A549 (cell line): ENCODE data around the gene ATP6V1A. TPM values are rescaled to one million over a fixed set of nuclear protein-coding genes. Genes with fewer than 3 reads are reported as not detected.

Source experiments
- ATAC-seq, 2 experiments: fragments of 200-7000 bp in 1 of 2; fragments of >200 bp in 1 of 2; cut with Nextera tagmentation in 1 of 2; cut with Tn5 transposase in 1 of 2; 3 replicates each; pipeline versions ENCODE4 v1.8.0 to v1.9.1; 2018 to 2020; ENCODE audit warnings: mild to moderate bottlenecking in 1 of 2, moderate library complexity in 1 of 2
- CTCF ChIA-PET: fragments of 300-600 bp; sonication (Branson Sonifier 250); formaldehyde crosslinking; extraction: SDS; loops from one replicate; lab custom pipeline; 2021; ENCODE audit warnings: antibody characterized with exemption, inconsistent platforms; lab: Yijun Ruan, JAX
- POLR2A ChIA-PET: fragments of 350-600 bp; formaldehyde crosslinking; extraction: SDS; loops from one replicate; lab custom pipeline; 2021; ENCODE audit warnings: antibody characterized with exemption, inconsistent platforms; lab: Yijun Ruan, JAX
- DNase-seq, 2 experiments: peaks; one replicate each; pipeline versions ENCODE4 v3.0.0 to v3.0.0-alpha.2; 2011 to 2016; ENCODE audit warnings: low read depth in 1 of 2, low spot score in 1 of 2
- FAIRE-seq: peaks from 2 replicates; lab custom pipeline; 2011; peaks lifted over from hg19 to GRCh38; lab: Jason Lieb, UNC
- H3K27ac ChIP-seq, 2 experiments: fragments of >200 bp; sonication (Bioruptor Twin); formaldehyde crosslinking; 3 replicates each; pipeline ENCODE4 v1.5.1; 2016 to 2017
- H3K4me1 ChIP-seq: fragments of >200 bp; sonication (Bioruptor Twin); formaldehyde crosslinking; 3 replicates; pipeline ENCODE4 v1.6.1; 2016
- H3K4me2 ChIP-seq: fragments of >200 bp; sonication (Bioruptor Twin); formaldehyde crosslinking; 3 replicates; pipeline ENCODE4 v1.6.1; 2016
- H3K4me3 ChIP-seq: fragments of >200 bp; sonication (Bioruptor Twin); formaldehyde crosslinking; 3 replicates; pipeline ENCODE4 v1.5.1; 2016
- H3K9me3 ChIP-seq: fragments of >200 bp; sonication (Bioruptor Twin); formaldehyde crosslinking; 3 replicates; pipeline ENCODE4 v1.6.1; 2016
- CBX8 ChIP-seq: fragments of 200-600 bp; sonication (generic); IDR thresholded peaks from 2 replicates; pipeline ENCODE4 v1.6.1; 2016
- CEBPB ChIP-seq, 2 experiments: fragments of >200 bp in 1 of 2; sonication (Bioruptor Twin) in 1 of 2; formaldehyde crosslinking in 1 of 2; IDR thresholded peaks; 2 replicates each; pipeline ENCODE4 v1.6.1; 2012 to 2016
- CHD2 ChIP-seq: fragments of 150-350 bp; IDR thresholded peaks from 2 replicates; pipeline ENCODE4 v1.6.1; 2014; ENCODE audit warnings: low read length; ENCODE audit not compliant: partially characterized antibody
- CHD4 ChIP-seq: fragments of 200-600 bp; sonication (generic); IDR thresholded peaks from 2 replicates; pipeline ENCODE4 v1.6.1; 2016; ENCODE audit warnings: antibody characterized with exemption, mild to moderate bottlenecking, borderline replicate concordance
- CTCF ChIP-seq: fragments of >200 bp; sonication (Bioruptor Twin); formaldehyde crosslinking; IDR thresholded peaks from 3 replicates; pipeline ENCODE4 v1.5.1; 2016
- EHMT2 ChIP-seq: fragments of 200-600 bp; sonication (generic); IDR thresholded peaks from 2 replicates; pipeline ENCODE4 v1.6.1; 2016; ENCODE audit warnings: antibody characterized with exemption, low read depth, mild to moderate bottlenecking, moderate library complexity
- ELK1 ChIP-seq: fragments of 150-350 bp; IDR thresholded peaks from 2 replicates; pipeline ENCODE4 v1.6.1; 2014; ENCODE audit warnings: low read depth, mild to moderate bottlenecking, low read length
- EP300 ChIP-seq, 2 experiments: fragments of >200 bp; sonication (Bioruptor Twin); formaldehyde crosslinking; IDR thresholded peaks; 2 replicates in 1 of 2; 3 replicates in 1 of 2; pipeline ENCODE4 v1.6.1; 2016 to 2017
- ESRRA ChIP-seq: fragments of 150-350 bp; IDR thresholded peaks from 2 replicates; pipeline ENCODE4 v1.6.1; 2014; ENCODE audit warnings: mild to moderate bottlenecking, low read length, borderline replicate concordance
- FOSB ChIP-seq: fragments of 250-450 bp; sonication (Bioruptor Pico); IDR thresholded peaks from 2 replicates; pipeline ENCODE4 v1.5.0; 2020; ENCODE audit warnings: mild to moderate bottlenecking, moderate library complexity
- GATA3 ChIP-seq: IDR thresholded peaks from 2 replicates; pipeline ENCODE4 v1.6.1; 2012; ENCODE audit warnings: borderline replicate concordance
- HOXB5 ChIP-seq: fragments of 250-450 bp; sonication (Bioruptor Pico); IDR thresholded peaks from 2 replicates; pipeline ENCODE4 v1.5.0; 2020; ENCODE audit warnings: mild to moderate bottlenecking, moderate library complexity
- JUN ChIP-seq, 2 experiments: fragments of >200 bp; sonication (Bioruptor Twin); formaldehyde crosslinking; IDR thresholded peaks; 2 replicates in 1 of 2; 3 replicates in 1 of 2; pipeline ENCODE4 v1.6.1; 2016 to 2017
- KDM1A ChIP-seq: fragments of 200-600 bp; sonication (generic); IDR thresholded peaks from 2 replicates; pipeline ENCODE4 v1.6.1; 2016; ENCODE audit warnings: low read depth, mild to moderate bottlenecking
- KDM5A ChIP-seq: fragments of 200-600 bp; sonication (generic); IDR thresholded peaks from 2 replicates; pipeline ENCODE4 v1.6.1; 2016; ENCODE audit warnings: antibody characterized with exemption, mild to moderate bottlenecking
- MAFK ChIP-seq: fragments of 450-650 bp; IDR thresholded peaks from 2 replicates; pipeline ENCODE4 v1.6.1; 2014; ENCODE audit not compliant: partially characterized antibody
- MAX ChIP-seq: IDR thresholded peaks from 2 replicates; pipeline ENCODE4 v1.6.1; 2012
- MYC ChIP-seq: IDR thresholded peaks from 2 replicates; pipeline ENCODE4 v1.6.1; 2012; ENCODE audit warnings: mild to moderate bottlenecking, inconsistent platforms, low read length, improper control_type of control experiment, borderline replicate concordance
- NFE2L2 ChIP-seq: fragments of 150-350 bp; conservative IDR thresholded peaks from 2 replicates; pipeline ENCODE4 v1.6.1; 2014; ENCODE audit warnings: low read length
- NPAS2 ChIP-seq: fragments of 250-450 bp; sonication (Bioruptor Pico); IDR thresholded peaks from 2 replicates; pipeline ENCODE4 v1.8.0; 2022; ENCODE audit warnings: mild to moderate bottlenecking, moderate library complexity, borderline replicate concordance
- PHF8 ChIP-seq: fragments of 200-600 bp; sonication (generic); IDR thresholded peaks from 2 replicates; pipeline ENCODE4 v1.6.1; 2016; ENCODE audit warnings: low read depth, mild to moderate bottlenecking, antibody characterized with exemption, moderate library complexity, borderline replicate concordance
- POLR2A ChIP-seq: IDR thresholded peaks from 2 replicates; pipeline ENCODE4 v1.6.1; 2012; ENCODE audit warnings: mild to moderate bottlenecking, low read length
- RAD21 ChIP-seq, 2 experiments: fragments of >200 bp in 1 of 2; sonication (Bioruptor Twin) in 1 of 2; formaldehyde crosslinking in 1 of 2; IDR thresholded peaks in 1 of 2; conservative IDR thresholded peaks in 1 of 2; 2 replicates in 1 of 2; 3 replicates in 1 of 2; pipeline ENCODE4 v1.6.1; 2012 to 2018; ENCODE audit warnings: inconsistent platforms in 1 of 2
- SMC3 ChIP-seq: fragments of >200 bp; sonication (Bioruptor Twin); formaldehyde crosslinking; IDR thresholded peaks from 3 replicates; pipeline ENCODE4 v1.6.1; 2018; ENCODE audit warnings: inconsistent platforms
- TFCP2L1 ChIP-seq: fragments of 250-450 bp; sonication (Bioruptor Pico); IDR thresholded peaks from 2 replicates; pipeline ENCODE4 v1.5.0; 2021; ENCODE audit warnings: mild to moderate bottlenecking
- TP53 ChIP-seq: fragments of 250-450 bp; sonication (Bioruptor Pico); IDR thresholded peaks from 2 replicates; pipeline ENCODE4 v1.5.0; 2021; ENCODE audit warnings: mild to moderate bottlenecking, moderate library complexity
- ZC3H11A ChIP-seq: fragments of 450-650 bp; IDR thresholded peaks from 2 replicates; pipeline ENCODE4 v1.6.1; 2014; ENCODE audit warnings: antibody characterized with exemption, mild to moderate bottlenecking
- ZFP36 ChIP-seq: fragments of 450-650 bp; IDR thresholded peaks from 2 replicates; pipeline ENCODE4 v1.6.1; 2014; ENCODE audit warnings: borderline replicate concordance; ENCODE audit not compliant: partially characterized antibody
- ZNF302 ChIP-seq: fragments of 250-450 bp; sonication (Bioruptor Pico); IDR thresholded peaks from 2 replicates; pipeline ENCODE4 v1.9.0; 2021; ENCODE audit warnings: inconsistent platforms, mild to moderate bottlenecking, moderate library complexity
- ZSCAN20 ChIP-seq: fragments of 250-450 bp; sonication (Bioruptor Pico); IDR thresholded peaks from 2 replicates; pipeline ENCODE4 v1.8.0; 2022; ENCODE audit warnings: mild to moderate bottlenecking, moderate library complexity
- WGBS: methylation state at CpG from one replicate; pipeline ENCODE4 v1.1.6; 2017; ENCODE audit errors: missing lambda C conversion rate; 5-methylcytosine and 5-hydroxymethylcytosine counted together
- polyA plus RNA-seq, 4 experiments: library from polyadenylated mRNA; depleted of rRNA in 3 of 4; stranded (reverse); fragments of >200 nt; fragmentation: RNase III in 1 of 4; extraction: RNeasy Plus Mini Kit Qiagen cat#74134 plus additional on column Dnase treatment in 1 of 4; gene quantifications; 2 replicates in 3 of 4; 3 replicates in 1 of 4; pipeline ENCODE4 v1.2.3, GENCODE V29; 2011 to 2017

Gene ATP6V1A
- polyA plus RNA-seq, 2 of the 4 experiments (the other 2 are of a cell fraction), result 23.4 to 39.8 TPM

- 0 out of 3 replicates have a peak, but pooled peaks cover 2% of the 10 kb centered on the region for H3K9me3 ChIP-seq
- ATAC-seq, result no peak
- H3K4me2 ChIP-seq, result 0 out of 3 replicates have a peak overlapping the region, but pooled peaks have one; percentile 1
- 0% methylated on average over 1 of the region's 1 CpG for WGBS
- DNase-seq, result no peak
- FAIRE-seq, result no peak
- TF ChIP-seq PHF8, result no peak
- no peak for TF ChIP-seq ZNF302
- TF ChIP-seq KDM5A, result no peak
- TF ChIP-seq MAFK, result no peak
- no peak for TF ChIP-seq SMC3
- TF ChIP-seq ESRRA, result no peak
- no peak for TF ChIP-seq TP53 (CRISPR knock-in tag)
- TF ChIP-seq CHD2, result no peak
- no peak for TF ChIP-seq NPAS2 (CRISPR knock-in tag)
- no peak for TF ChIP-seq HOXB5 (CRISPR knock-in tag)
- TF ChIP-seq GATA3, result no peak
- no peak for TF ChIP-seq ELK1
- TF ChIP-seq NFE2L2, result no peak
- TF ChIP-seq, all 56 proteins: peak for 0
- H3K27ac ChIP-seq, result no peak overlapping the region
- H3K4me1 ChIP-seq, result 0 out of 3 replicates have a peak, but pooled peaks cover 3% of the 10 kb centered on the region
- POLR2A ChIA-PET, result no interaction called here
- CTCF ChIA-PET, result no interaction called here
- no peak overlapping the region for H3K4me3 ChIP-seq
Observed at GRCh38 chr3:113831103-113831355, 84.2 kb downstream of the ATP6V1A start.

GRCh38 chr3:113832477-113833164 lies 85.8 kb downstream of the ATP6V1A start:
- ATAC-seq (no peak), DNase-seq (no peak), FAIRE-seq (no peak)
- CTCF ChIA-PET, result no interaction called here
- Histone ChIP-seq H3K9me3 (0 out of 3 replicates have a peak, but pooled peaks cover 2% of the 10 kb centered on the region), H3K4me2 (no peak overlapping the region), H3K27ac (no peak overlapping the region)
- 73% methylated on average over 5 of the region's 5 CpGs for WGBS
- no peak for TF ChIP-seq FOSB
- no peak for TF ChIP-seq CBX8
- no peak for TF ChIP-seq EP300 (IDR thresholded peaks at IDR 0.05)
- TF ChIP-seq ZFP36, result no peak
- TF ChIP-seq, all 56 proteins: peak for 0
- POLR2A ChIA-PET, result no interaction called here
- Histone ChIP-seq H3K4me1 (0 out of 3 replicates have a peak, but pooled peaks cover 3% of the 10 kb centered on the region), H3K4me3 (no peak overlapping the region)

GRCh38 chr3:113834983-113835382 lies 88.1 kb downstream of the ATP6V1A start:
- POLR2A ChIA-PET, result no interaction called here
- Histone ChIP-seq H3K9me3 (0 out of 3 replicates have a peak, but pooled peaks cover 2% of the 10 kb centered on the region), H3K4me1 (0 out of 3 replicates have a peak, but pooled peaks cover 3% of the 10 kb centered on the region), H3K4me3 (no peak overlapping the region), H3K27ac (no peak overlapping the region), H3K4me2 (no peak overlapping the region)
- TF ChIP-seq KDM1A (no peak), ZSCAN20 (no peak)
- DNase-seq, result no peak
- CTCF ChIA-PET, result interaction anchor here (0.9 to 1.3 kb wide), 2 partner anchors 8 to 78 kb away, joined by 3 to 5 read pairs; no protein-coding TSS in a partner anchor
- no peak for FAIRE-seq
- no peak for ATAC-seq

- CTCF ChIA-PET, result interaction anchor here (0.6 to 3.9 kb wide), 22 partner anchors 8 to 1144 kb away, joined by 3 to 32 read pairs (median 4); no protein-coding TSS in a partner anchor
- no peak for FAIRE-seq
- peak within 1 kb of the TSS; percentile 44 to 78; a peak in 4 of 6 replicates for H3K27ac ChIP-seq
- POLR2A ChIA-PET, result no interaction called here
- WGBS, result 6% methylated on average over 35 of the region's 48 CpGs
- H3K4me2 ChIP-seq, result peak within 1 kb of the TSS; percentile 79
- H3K4me1 ChIP-seq, result no peaks in the 10 kb centered on the region
- peak within 1 kb of the TSS; percentile 51 for H3K4me3 ChIP-seq
- peak; percentile 99 to 100 for ATAC-seq
- H3K9me3 ChIP-seq, result no peaks in the 10 kb centered on the region
- DNase-seq, result peak; percentile 75 to 89
- TF ChIP-seq SMC3 (peak; percentile 88), EHMT2 (no peak), RAD21 (conservative IDR thresholded peaks at IDR 0.05 in 1 of 2, IDR thresholded peaks at IDR 0.05 in 1 of 2) (peak; percentile 68 to 76), JUN (IDR thresholded peaks at IDR 0.05) (no peak), TFCP2L1 (CRISPR knock-in tag) (no peak), MYC (no peak), CTCF (peak; percentile 87), ZFP36 (no peak), EP300 (IDR thresholded peaks at IDR 0.05) (no peak), CBX8 (no peak), CEBPB (IDR thresholded peaks at IDR 0.05) (no peak), NFE2L2 (no peak), ZC3H11A (no peak), MAX (peak; percentile 68), POLR2A (0 out of 2 replicates have a peak, but pooled peaks have one; percentile 23), CHD4 (no peak)
Observed at GRCh38 chr3:113838631-113839209, 91.9 kb downstream of the ATP6V1A start, which contains the start of gene GRAMD1C. TSS of gene GRAMD1C (plus strand) at chr3:113838788. CDS start at chr3:113838910, 122 bp downstream.
